Measurements from ENCODE around the gene AKR1C3.

DNA sequence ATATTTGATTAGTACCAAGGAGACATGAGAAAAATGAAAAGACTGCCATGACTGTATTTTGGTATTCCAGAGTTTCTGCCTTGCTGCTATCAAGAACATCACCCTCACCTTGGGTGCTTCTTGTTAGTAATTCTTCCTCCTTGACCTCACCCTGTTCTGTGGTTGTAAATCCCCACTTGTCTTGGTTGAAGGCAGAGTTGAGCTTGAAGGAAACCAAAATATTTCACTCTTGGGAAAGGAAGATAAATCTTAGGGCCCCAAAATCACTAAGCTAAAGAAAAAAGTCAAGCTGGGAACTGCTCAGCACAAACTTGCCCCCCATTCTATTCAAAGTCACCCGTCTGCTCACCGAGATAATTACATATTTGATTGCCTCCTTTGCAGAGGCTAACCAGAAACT, 20.6 kb upstream of the AKR1C3 start:
- TF ChIP-seq CTCF (IDR thresholded peaks at IDR 0.05) = no peak
- TF ChIP-seq, protein P1, sequence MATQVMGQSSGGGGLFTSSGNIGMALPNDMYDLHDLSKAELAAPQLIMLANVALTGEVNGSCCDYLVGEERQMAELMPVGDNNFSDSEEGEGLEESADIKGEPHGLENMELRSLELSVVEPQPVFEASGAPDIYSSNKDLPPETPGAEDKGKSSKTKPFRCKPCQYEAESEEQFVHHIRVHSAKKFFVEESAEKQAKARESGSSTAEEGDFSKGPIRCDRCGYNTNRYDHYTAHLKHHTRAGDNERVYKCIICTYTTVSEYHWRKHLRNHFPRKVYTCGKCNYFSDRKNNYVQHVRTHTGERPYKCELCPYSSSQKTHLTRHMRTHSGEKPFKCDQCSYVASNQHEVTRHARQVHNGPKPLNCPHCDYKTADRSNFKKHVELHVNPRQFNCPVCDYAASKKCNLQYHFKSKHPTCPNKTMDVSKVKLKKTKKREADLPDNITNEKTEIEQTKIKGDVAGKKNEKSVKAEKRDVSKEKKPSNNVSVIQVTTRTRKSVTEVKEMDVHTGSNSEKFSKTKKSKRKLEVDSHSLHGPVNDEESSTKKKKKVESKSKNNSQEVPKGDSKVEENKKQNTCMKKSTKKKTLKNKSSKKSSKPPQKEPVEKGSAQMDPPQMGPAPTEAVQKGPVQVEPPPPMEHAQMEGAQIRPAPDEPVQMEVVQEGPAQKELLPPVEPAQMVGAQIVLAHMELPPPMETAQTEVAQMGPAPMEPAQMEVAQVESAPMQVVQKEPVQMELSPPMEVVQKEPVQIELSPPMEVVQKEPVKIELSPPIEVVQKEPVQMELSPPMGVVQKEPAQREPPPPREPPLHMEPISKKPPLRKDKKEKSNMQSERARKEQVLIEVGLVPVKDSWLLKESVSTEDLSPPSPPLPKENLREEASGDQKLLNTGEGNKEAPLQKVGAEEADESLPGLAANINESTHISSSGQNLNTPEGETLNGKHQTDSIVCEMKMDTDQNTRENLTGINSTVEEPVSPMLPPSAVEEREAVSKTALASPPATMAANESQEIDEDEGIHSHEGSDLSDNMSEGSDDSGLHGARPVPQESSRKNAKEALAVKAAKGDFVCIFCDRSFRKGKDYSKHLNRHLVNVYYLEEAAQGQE (IDR thresholded peaks at IDR 0.05; ENCODE audit: insufficient read depth in 1 of 2, low read depth in 2 of 2, low read length in 1 of 2) = no peak
- no peak for TF ChIP-seq POLR2AphosphoS5 (IDR thresholded peaks at IDR 0.05; ENCODE audit: low read depth, low read length)

Data from Panc1 (cell line).